HAP-1 (cell line): ENCODE measurements around the gene SLC2A1.

ENCODE experiments used
- DNase-seq, 2 experiments: peaks; one replicate each; pipeline ENCODE4 v3.0.0-alpha.2; 2016 to 2020; ENCODE audit warnings: low spot score in 2 of 2
- H3K27me3 ChIP-seq: fragments of 250-450 bp; sonication (Bioruptor Pico); 2 replicates; pipeline ENCODE4 v1.5.1; 2020; ENCODE audit warnings: low read depth, mild to moderate bottlenecking, moderate library complexity
- H3K36me3 ChIP-seq: fragments of 250-450 bp; sonication (Bioruptor Pico); replicated peaks from 2 replicates; pipeline ENCODE4 v1.5.1; 2020; ENCODE audit warnings: mild to moderate bottlenecking
- H3K4me1 ChIP-seq: fragments of 250-450 bp; sonication (Bioruptor Pico); 2 replicates; pipeline ENCODE4 v1.5.1; 2020; ENCODE audit warnings: mild to moderate bottlenecking
- H3K4me3 ChIP-seq: fragments of 250-450 bp; sonication (Bioruptor Pico); 2 replicates; pipeline ENCODE4 v1.5.1; 2020; ENCODE audit warnings: mild to moderate bottlenecking, moderate library complexity
- H3K9me3 ChIP-seq: fragments of 250-450 bp; sonication (Bioruptor Pico); 2 replicates; pipeline ENCODE4 v1.5.1; 2020; ENCODE audit warnings: mild to moderate bottlenecking, moderate library complexity
- in situ Hi-C: fragments of 300-500 bp; cut with MboI; formaldehyde crosslinking; loops from 3 replicates; pipeline ENCODE4 v1.14.3; 2020; ENCODE audit warnings: low sequenced_read_pairs, inconsistent platforms, mixed read lengths

SLC2A1 gene

GRCh38 chr1:42937141-42937696 is 21.4 kb downstream of the SLC2A1 start:
- in situ Hi-C loops, result no loop called here
- no peak for DNase-seq
- Histone ChIP-seq H3K36me3 (peaks cover 50% of the 10 kb centered on the region), H3K4me1 (no peaks in the 10 kb centered on the region), H3K4me3 (no peak overlapping the region), H3K9me3 (no peaks in the 10 kb centered on the region), H3K27me3 (no peaks in the 10 kb centered on the region)

GRCh38 chr1:42936309-42937078 is 22.2 kb downstream of the SLC2A1 start:
- Histone ChIP-seq H3K27me3 (no peaks in the 10 kb centered on the region), H3K9me3 (no peaks in the 10 kb centered on the region), H3K4me1 (no peaks in the 10 kb centered on the region), H3K4me3 (no peak overlapping the region), H3K36me3 (peaks cover 43% of the 10 kb centered on the region)
- DNase-seq, result no peak
- in situ Hi-C loops, result no loop called here

GRCh38 chr1:42935971-42936308 is 22.7 kb downstream of the SLC2A1 start:
- DNase-seq, result no peak
- Histone ChIP-seq H3K4me1 (no peaks in the 10 kb centered on the region), H3K9me3 (no peaks in the 10 kb centered on the region), H3K27me3 (no peaks in the 10 kb centered on the region), H3K36me3 (peaks cover 41% of the 10 kb centered on the region), H3K4me3 (no peak overlapping the region)
- in situ Hi-C loops, result no loop called here

GRCh38 chr1:42935313-42935895 is 23.3 kb downstream of the SLC2A1 start:
- Histone ChIP-seq H3K4me1 (no peaks in the 10 kb centered on the region), H3K36me3 (peaks cover 42% of the 10 kb centered on the region), H3K27me3 (no peaks in the 10 kb centered on the region), H3K9me3 (no peaks in the 10 kb centered on the region), H3K4me3 (no peak overlapping the region)
- in situ Hi-C loops, result no loop called here
- DNase-seq, result no peak

GRCh38 chr1:42934541-42935312 is 23.9 kb downstream of the SLC2A1 start:
- no peak for DNase-seq
- H3K36me3 ChIP-seq, result peaks cover 46% of the 10 kb centered on the region
- no peaks in the 10 kb centered on the region for H3K4me1 ChIP-seq
- in situ Hi-C loops, result no loop called here
- no peaks in the 10 kb centered on the region for H3K9me3 ChIP-seq
- no peak overlapping the region for H3K4me3 ChIP-seq
- no peaks in the 10 kb centered on the region for H3K27me3 ChIP-seq

GRCh38 chr1:42933610-42934491 is 24.8 kb downstream of the SLC2A1 start:
- no peak overlapping the region for H3K4me3 ChIP-seq
- no peaks in the 10 kb centered on the region for H3K27me3 ChIP-seq
- no peaks in the 10 kb centered on the region for H3K9me3 ChIP-seq
- in situ Hi-C loops, result no loop called here
- no peak for DNase-seq
- peaks cover 46% of the 10 kb centered on the region for H3K36me3 ChIP-seq
- H3K4me1 ChIP-seq, result no peaks in the 10 kb centered on the region

- H3K4me3 ChIP-seq, result no peak overlapping the region
- no peak for DNase-seq
- peaks cover 49% of the 10 kb centered on the region for H3K36me3 ChIP-seq
- H3K4me1 ChIP-seq, result no peaks in the 10 kb centered on the region
- no peaks in the 10 kb centered on the region for H3K27me3 ChIP-seq
- H3K9me3 ChIP-seq, result no peaks in the 10 kb centered on the region
- in situ Hi-C loops, result no loop called here
These were observed 25.5 kb downstream of the SLC2A1 start for GRCh38 chr1:42933060-42933586.

GRCh38 chr1:42932442-42932941 is 26.2 kb downstream of the SLC2A1 start:
- Histone ChIP-seq H3K36me3 (peaks cover 49% of the 10 kb centered on the region), H3K4me3 (no peak overlapping the region), H3K4me1 (no peaks in the 10 kb centered on the region), H3K9me3 (no peaks in the 10 kb centered on the region), H3K27me3 (no peaks in the 10 kb centered on the region)
- in situ Hi-C loops, result no loop called here
- no peak for DNase-seq

- DNase-seq, result no peak
- Histone ChIP-seq H3K27me3 (no peaks in the 10 kb centered on the region), H3K4me1 (no peaks in the 10 kb centered on the region), H3K4me3 (no peak overlapping the region), H3K9me3 (no peaks in the 10 kb centered on the region), H3K36me3 (peaks cover 49% of the 10 kb centered on the region)
- in situ Hi-C loops, result no loop called here
These were observed 26.7 kb downstream of the SLC2A1 start for GRCh38 chr1:42931911-42932422.

GRCh38 chr1:42931108-42931539 is 27.5 kb downstream of the SLC2A1 start:
- peaks cover 57% of the 10 kb centered on the region for H3K36me3 ChIP-seq
- DNase-seq, result peak; percentile 9 to 57
- in situ Hi-C loops, result no loop called here
- H3K4me3 ChIP-seq, result no peak overlapping the region
- no peaks in the 10 kb centered on the region for H3K4me1 ChIP-seq
- H3K9me3 ChIP-seq, result no peaks in the 10 kb centered on the region
- H3K27me3 ChIP-seq, result no peaks in the 10 kb centered on the region

- no peak for DNase-seq
- in situ Hi-C loops, result no loop called here
- no peaks in the 10 kb centered on the region for H3K27me3 ChIP-seq
- H3K36me3 ChIP-seq, result peaks cover 61% of the 10 kb centered on the region
- H3K9me3 ChIP-seq, result no peaks in the 10 kb centered on the region
- no peak overlapping the region for H3K4me3 ChIP-seq
- H3K4me1 ChIP-seq, result no peaks in the 10 kb centered on the region
These were observed 28.2 kb downstream of the SLC2A1 start for GRCh38 chr1:42930178-42931107.
